ENCODE data around the gene EEFSEC.

DNA sequence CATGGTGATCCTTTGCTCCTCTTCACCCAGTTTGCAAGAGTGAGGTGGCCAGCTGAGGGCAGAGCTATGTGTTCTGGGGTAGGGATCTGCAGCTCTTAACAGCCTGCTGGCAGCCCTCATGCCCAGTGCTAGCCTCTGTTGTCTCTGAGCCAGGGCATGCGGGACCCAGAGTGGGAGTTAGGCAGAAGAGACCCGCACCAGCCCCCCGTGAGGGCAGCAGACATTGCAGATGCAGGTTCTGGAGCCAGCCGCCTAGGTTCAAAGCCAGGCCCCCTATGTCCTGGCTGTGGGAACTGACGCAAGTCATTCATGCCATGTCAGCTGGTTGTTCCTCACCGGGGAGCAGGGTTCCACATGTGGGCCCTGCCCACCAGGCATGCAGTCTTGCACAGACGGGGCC, 238.7 kb downstream of the EEFSEC start:
- TF ChIP-seq, protein P1, sequence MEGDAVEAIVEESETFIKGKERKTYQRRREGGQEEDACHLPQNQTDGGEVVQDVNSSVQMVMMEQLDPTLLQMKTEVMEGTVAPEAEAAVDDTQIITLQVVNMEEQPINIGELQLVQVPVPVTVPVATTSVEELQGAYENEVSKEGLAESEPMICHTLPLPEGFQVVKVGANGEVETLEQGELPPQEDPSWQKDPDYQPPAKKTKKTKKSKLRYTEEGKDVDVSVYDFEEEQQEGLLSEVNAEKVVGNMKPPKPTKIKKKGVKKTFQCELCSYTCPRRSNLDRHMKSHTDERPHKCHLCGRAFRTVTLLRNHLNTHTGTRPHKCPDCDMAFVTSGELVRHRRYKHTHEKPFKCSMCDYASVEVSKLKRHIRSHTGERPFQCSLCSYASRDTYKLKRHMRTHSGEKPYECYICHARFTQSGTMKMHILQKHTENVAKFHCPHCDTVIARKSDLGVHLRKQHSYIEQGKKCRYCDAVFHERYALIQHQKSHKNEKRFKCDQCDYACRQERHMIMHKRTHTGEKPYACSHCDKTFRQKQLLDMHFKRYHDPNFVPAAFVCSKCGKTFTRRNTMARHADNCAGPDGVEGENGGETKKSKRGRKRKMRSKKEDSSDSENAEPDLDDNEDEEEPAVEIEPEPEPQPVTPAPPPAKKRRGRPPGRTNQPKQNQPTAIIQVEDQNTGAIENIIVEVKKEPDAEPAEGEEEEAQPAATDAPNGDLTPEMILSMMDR (IDR thresholded peaks at IDR 0.05; ENCODE audit: poor library complexity, severe bottlenecking) = no peak
- TF ChIP-seq POLR2AphosphoS5 (IDR thresholded peaks at IDR 0.05) (no peak), MXI1 (conservative IDR thresholded peaks at IDR 0.05; ENCODE audit: poor library complexity, severe bottlenecking) (no peak), EZH2 (IDR thresholded peaks at IDR 0.05; ENCODE audit: borderline replicate concordance, insufficient read depth, low read length, poor library complexity, severe bottlenecking) (no peak), TAF1 (IDR thresholded peaks at IDR 0.05; ENCODE audit: low read depth) (no peak)

Data from neural cell (in vitro differentiated cells).